HCT116 (cell line): ENCODE data around the gene SMYD3. TPM values are rescaled to one million over a fixed set of nuclear protein-coding genes. Genes with fewer than 3 reads are reported as not detected.

Experiments
- ATAC-seq: fragments of 200-7000 bp; cut with Tn5 transposase; 2 replicates; pipeline ENCODE4 v1.9.1; 2020; ENCODE audit warnings: mild to moderate bottlenecking, moderate library complexity
- BruUV-seq: library from RNA; stranded (reverse); fragments of 400-500 nt; replicated peaks from 2 replicates; lab custom pipeline; 2021; lab: Mats Ljungman, UMichigan
- CTCF ChIA-PET: fragments of 300-600 bp; sonication (Branson Sonifier 250); formaldehyde crosslinking; loops from one replicate; lab custom pipeline; 2021; ENCODE audit warnings: antibody characterized with exemption; lab: Charles Lee
- POLR2A ChIA-PET: fragments of 300-600, 350-600 bp; sonication (Branson Sonifier 250); formaldehyde crosslinking; loops from one replicate; lab custom pipeline; 2021; ENCODE audit warnings: antibody characterized with exemption; lab: Charles Lee
- RAD21 ChIA-PET, 2 experiments: fragments of 300-600 bp; sonication (Branson Sonifier 250); formaldehyde crosslinking; loops; one replicate each; lab custom pipeline; 2023; ENCODE audit warnings: low total read pairs in 2 of 2; ENCODE audit not compliant: uncharacterized antibody in 2 of 2, unreplicated experiment in 2 of 2, low non-redundant PET in 1 of 2; lab: Charles Lee
- DNase-seq: peaks from one replicate; pipeline ENCODE4 v3.0.0-alpha.2; 2010; ENCODE audit warnings: low read depth, low spot score
- H2AFZ ChIP-seq: fragments of 200-600 bp; shearing (Covaris generic), sonication (generic); 2 replicates; pipeline ENCODE4 v1.6.1; 2017; ENCODE audit warnings: low read depth, mixed run types, mixed read lengths, antibody characterized with exemption, low read length; ENCODE audit not compliant: poor library complexity, severe bottlenecking
- H3K27ac ChIP-seq: 2 replicates; pipeline ENCODE4 v1.5.1; 2012; ENCODE audit warnings: low read depth, low read length
- H3K27me3 ChIP-seq: fragments of 200-600 bp; sonication (generic); 2 replicates; pipeline ENCODE4 v1.6.1; 2016; ENCODE audit warnings: mixed run types, low read length, mixed read lengths; ENCODE audit not compliant: insufficient read depth
- H3K36me3 ChIP-seq, 2 experiments: fragments of 200-500 bp in 1 of 2; fragments of 200-600 bp in 1 of 2; sonication (Bioruptor generic) in 1 of 2; sonication (generic) in 1 of 2; 2 replicates each; pipeline versions ENCODE4 v1.5.1 to v1.6.1; 2014 to 2016; ENCODE audit warnings: low read length in 2 of 2, inconsistent platforms in 1 of 2, mixed read lengths in 1 of 2, mixed run types in 1 of 2; ENCODE audit not compliant: insufficient read depth in 2 of 2, control insufficient read depth in 1 of 2
- H3K4me1 ChIP-seq, 2 experiments: fragments of 200-600 bp in 1 of 2; sonication (generic) in 1 of 2; 2 replicates each; pipeline versions ENCODE4 v1.5.1 to v1.6.1; 2012 to 2017; ENCODE audit warnings: low read length in 2 of 2, inconsistent platforms in 1 of 2, mild to moderate bottlenecking in 1 of 2, mixed read lengths in 1 of 2, mixed run types in 1 of 2, moderate library complexity in 1 of 2; ENCODE audit not compliant: insufficient read depth in 2 of 2, control insufficient read depth in 1 of 2
- H3K4me2 ChIP-seq: fragments of 200-600 bp; sonication (generic); 2 replicates; pipeline ENCODE4 v1.6.1; 2017; ENCODE audit warnings: mixed run types, low read length, mixed read lengths
- H3K4me3 ChIP-seq, 2 experiments: fragments of 200-600 bp in 1 of 2; sonication (generic) in 1 of 2; replicated peaks in 1 of 2; 2 replicates each; pipeline ENCODE4 v1.5.1; 2011 to 2016; ENCODE audit warnings: low read length in 2 of 2, control low read depth in 1 of 2, low read depth in 1 of 2, mild to moderate bottlenecking in 1 of 2, mixed read lengths in 1 of 2, mixed run types in 1 of 2
- H3K79me2 ChIP-seq: fragments of 200-600 bp; sonication (generic); 2 replicates; pipeline ENCODE4 v1.6.1; 2017; ENCODE audit warnings: mild to moderate bottlenecking, mixed run types, low read length, moderate library complexity, mixed read lengths; ENCODE audit not compliant: insufficient read depth
- H3K9ac ChIP-seq: fragments of 200-600 bp; sonication (generic); 2 replicates; pipeline ENCODE4 v1.6.1; 2016; ENCODE audit warnings: low read length, mixed read lengths
- H3K9me2 ChIP-seq: fragments of 200-600 bp; sonication (generic), shearing (Covaris generic); 2 replicates; pipeline ENCODE4 v1.6.1; 2017; ENCODE audit warnings: mixed run types, mild to moderate bottlenecking, moderate library complexity; ENCODE audit not compliant: insufficient read depth
- H3K9me3 ChIP-seq, 2 experiments: fragments of 200-500 bp in 1 of 2; fragments of 200-600 bp in 1 of 2; sonication (Bioruptor generic) in 1 of 2; sonication (generic) in 1 of 2; 2 replicates each; pipeline ENCODE4 v1.6.1; 2014 to 2017; ENCODE audit warnings: low read length in 2 of 2, mixed read lengths in 2 of 2, inconsistent platforms in 1 of 2, low read depth in 1 of 2, mild to moderate bottlenecking in 1 of 2, mixed run types in 1 of 2, moderate library complexity in 1 of 2; ENCODE audit not compliant: control insufficient read depth in 1 of 2, insufficient read depth in 1 of 2
- H4K20me1 ChIP-seq: fragments of 200-600 bp; sonication (generic), shearing (Covaris generic); 2 replicates; pipeline ENCODE4 v1.6.1; 2017; ENCODE audit warnings: mixed run types, mild to moderate bottlenecking, moderate library complexity; ENCODE audit not compliant: insufficient read depth
- CBX3 ChIP-seq: IDR thresholded peaks from 2 replicates; pipeline ENCODE4 v1.6.1; 2012; ENCODE audit warnings: low read depth
- CEBPB ChIP-seq: IDR thresholded peaks from 2 replicates; pipeline ENCODE4 v1.6.1; 2012; ENCODE audit warnings: low read depth
- EGR1 ChIP-seq: IDR thresholded peaks from 2 replicates; pipeline ENCODE4 v1.6.1; 2012; ENCODE audit warnings: low read depth
- FOSL1 ChIP-seq: IDR thresholded peaks from 2 replicates; pipeline ENCODE4 v1.6.1; 2012; ENCODE audit warnings: low read depth
- JUND ChIP-seq: IDR thresholded peaks from 2 replicates; pipeline ENCODE4 v1.6.1; 2012
- RAD21 ChIP-seq: IDR thresholded peaks from 2 replicates; pipeline ENCODE4 v1.6.1; 2012; ENCODE audit warnings: low read depth, mild to moderate bottlenecking
- SP1 ChIP-seq: IDR thresholded peaks from 2 replicates; pipeline ENCODE4 v1.6.1; 2012; ENCODE audit warnings: low read depth
- SRF ChIP-seq: IDR thresholded peaks from 2 replicates; pipeline ENCODE4 v1.6.1; 2012; ENCODE audit warnings: low read depth
- YY1 ChIP-seq: IDR thresholded peaks from 2 replicates; pipeline ENCODE4 v1.6.1; 2011; ENCODE audit warnings: low read length, low read depth, moderate library complexity, mild to moderate bottlenecking; ENCODE audit not compliant: insufficient replicate concordance; ENCODE audit errors: extremely low read depth
- ZFX ChIP-seq: fragments of 450-650 bp; IDR thresholded peaks from 2 replicates; pipeline ENCODE4 v1.6.1; 2017
- ZNF274 ChIP-seq: fragments of 200-500 bp; sonication (Bioruptor generic); IDR thresholded peaks from 2 replicates; pipeline ENCODE4 v1.6.1; 2014; ENCODE audit warnings: mild to moderate bottlenecking, low read depth, low read length, inconsistent platforms
- intact Hi-C: fragments of 100-400 bp; cut with micrococcal nuclease; formaldehyde crosslinking; loops from 2 replicates; pipeline ENCODE4 v1.10.0; 2022
- total RNA-seq: library from RNA; stranded (reverse); gene quantifications from one replicate; pipeline ENCODE4 v1.2.1, GENCODE V29; 2021; ENCODE audit not compliant: unreplicated experiment
- TF ChIP-seq, protein P1 (sequence below), 3 experiments: fragments of 200-600 bp in 1 of 3; sonication (generic) in 1 of 3; IDR thresholded peaks in 2 of 3; conservative IDR thresholded peaks in 1 of 3; 2 replicates each; pipeline ENCODE4 v1.5.1; 2012 to 2017; ENCODE audit warnings: low read depth in 2 of 3, low read length in 2 of 3, antibody characterized with exemption in 1 of 3, borderline replicate concordance in 1 of 3, control low read depth in 1 of 3, mild to moderate bottlenecking in 1 of 3, mixed read lengths in 1 of 3, mixed run types in 1 of 3, moderate library complexity in 1 of 3; ENCODE audit not compliant: insufficient read depth in 1 of 3
- TF ChIP-seq, protein P2 (sequence below): IDR thresholded peaks from 2 replicates; pipeline ENCODE4 v1.6.1; 2011; ENCODE audit warnings: mild to moderate bottlenecking, low read length, moderate library complexity; ENCODE audit not compliant: insufficient replicate concordance; ENCODE audit errors: extremely low read depth
- TF ChIP-seq, protein P3 (sequence below): IDR thresholded peaks from 2 replicates; pipeline ENCODE4 v1.6.1; 2012; ENCODE audit warnings: low read depth

Gene SMYD3
- total RNA-seq, 1 experiment from 2014 or later: 33.6 TPM

DNA sequence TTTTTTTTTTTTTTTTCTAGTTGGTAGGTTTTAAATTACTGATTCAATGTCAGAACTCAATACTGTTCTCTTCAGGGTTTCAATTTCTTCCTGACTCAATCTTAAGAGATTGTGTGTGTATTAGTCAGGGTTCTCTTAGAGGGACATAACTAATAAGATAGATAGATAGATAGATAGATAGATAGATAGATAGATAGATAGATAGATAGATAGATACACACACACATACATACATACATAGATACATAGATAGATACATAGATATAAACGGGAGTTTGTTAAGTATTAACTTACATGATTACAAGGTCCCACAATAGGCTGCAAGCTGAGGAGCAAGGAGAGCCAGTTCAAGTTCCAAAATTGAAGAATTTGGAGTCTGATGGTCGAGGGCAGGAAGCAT lies 251.3 kb downstream of the SMYD3 start (continued):
- TF ChIP-seq, protein P1, sequence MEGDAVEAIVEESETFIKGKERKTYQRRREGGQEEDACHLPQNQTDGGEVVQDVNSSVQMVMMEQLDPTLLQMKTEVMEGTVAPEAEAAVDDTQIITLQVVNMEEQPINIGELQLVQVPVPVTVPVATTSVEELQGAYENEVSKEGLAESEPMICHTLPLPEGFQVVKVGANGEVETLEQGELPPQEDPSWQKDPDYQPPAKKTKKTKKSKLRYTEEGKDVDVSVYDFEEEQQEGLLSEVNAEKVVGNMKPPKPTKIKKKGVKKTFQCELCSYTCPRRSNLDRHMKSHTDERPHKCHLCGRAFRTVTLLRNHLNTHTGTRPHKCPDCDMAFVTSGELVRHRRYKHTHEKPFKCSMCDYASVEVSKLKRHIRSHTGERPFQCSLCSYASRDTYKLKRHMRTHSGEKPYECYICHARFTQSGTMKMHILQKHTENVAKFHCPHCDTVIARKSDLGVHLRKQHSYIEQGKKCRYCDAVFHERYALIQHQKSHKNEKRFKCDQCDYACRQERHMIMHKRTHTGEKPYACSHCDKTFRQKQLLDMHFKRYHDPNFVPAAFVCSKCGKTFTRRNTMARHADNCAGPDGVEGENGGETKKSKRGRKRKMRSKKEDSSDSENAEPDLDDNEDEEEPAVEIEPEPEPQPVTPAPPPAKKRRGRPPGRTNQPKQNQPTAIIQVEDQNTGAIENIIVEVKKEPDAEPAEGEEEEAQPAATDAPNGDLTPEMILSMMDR (IDR thresholded peaks at IDR 0.05 in 2 of 3, conservative IDR thresholded peaks at IDR 0.05 in 1 of 3; ENCODE audit: borderline replicate concordance in 1 of 3, insufficient read depth in 1 of 3, low read depth in 2 of 3, low read length in 2 of 3): no peak
- TF ChIP-seq CEBPB (no peak), JUND (no peak), ZFX (no peak), SRF (no peak), CBX3 (no peak)
- TF ChIP-seq, protein P2, sequence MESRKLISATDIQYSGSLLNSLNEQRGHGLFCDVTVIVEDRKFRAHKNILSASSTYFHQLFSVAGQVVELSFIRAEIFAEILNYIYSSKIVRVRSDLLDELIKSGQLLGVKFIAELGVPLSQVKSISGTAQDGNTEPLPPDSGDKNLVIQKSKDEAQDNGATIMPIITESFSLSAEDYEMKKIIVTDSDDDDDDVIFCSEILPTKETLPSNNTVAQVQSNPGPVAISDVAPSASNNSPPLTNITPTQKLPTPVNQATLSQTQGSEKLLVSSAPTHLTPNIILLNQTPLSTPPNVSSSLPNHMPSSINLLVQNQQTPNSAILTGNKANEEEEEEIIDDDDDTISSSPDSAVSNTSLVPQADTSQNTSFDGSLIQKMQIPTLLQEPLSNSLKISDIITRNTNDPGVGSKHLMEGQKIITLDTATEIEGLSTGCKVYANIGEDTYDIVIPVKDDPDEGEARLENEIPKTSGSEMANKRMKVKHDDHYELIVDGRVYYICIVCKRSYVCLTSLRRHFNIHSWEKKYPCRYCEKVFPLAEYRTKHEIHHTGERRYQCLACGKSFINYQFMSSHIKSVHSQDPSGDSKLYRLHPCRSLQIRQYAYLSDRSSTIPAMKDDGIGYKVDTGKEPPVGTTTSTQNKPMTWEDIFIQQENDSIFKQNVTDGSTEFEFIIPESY: no peak

DNA sequence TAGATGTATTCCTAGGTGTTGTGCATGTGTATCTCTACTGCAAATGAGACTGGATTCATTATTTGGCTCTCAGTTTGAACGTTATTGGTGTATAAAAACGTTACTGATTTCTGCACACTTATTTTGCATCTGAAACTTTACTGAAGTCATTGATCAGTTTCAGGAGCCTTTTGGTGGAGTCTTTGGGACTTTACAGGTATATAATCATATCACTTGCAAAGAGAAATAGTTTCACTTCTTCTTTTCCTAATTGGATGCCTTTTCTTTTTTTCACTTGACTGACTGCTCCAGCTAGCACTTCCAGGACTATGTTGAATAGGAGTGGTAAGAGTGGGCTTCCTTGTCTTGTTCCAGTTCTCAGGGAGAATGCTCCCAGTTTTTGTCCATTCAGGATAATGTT lies 252.2 kb downstream of the SMYD3 start:
- H3K9ac ChIP-seq: no peak overlapping the region
- ChIA-PET RAD21 (no interaction called here), CTCF (no interaction called here), POLR2A (no interaction called here)
- H3K27me3 ChIP-seq: no peaks in the 10 kb centered on the region
- no peaks in the 10 kb centered on the region for H3K9me3 ChIP-seq
- H3K4me1 ChIP-seq: no peaks in the 10 kb centered on the region
- no peak for ATAC-seq
- no peaks in the 10 kb centered on the region for H3K79me2 ChIP-seq
- no peak overlapping the region for H3K27ac ChIP-seq
- no peaks in the 10 kb centered on the region for H3K9me2 ChIP-seq
- H3K4me3 ChIP-seq: no peak overlapping the region
- no peak overlapping the region for H3K4me2 ChIP-seq
- TF ChIP-seq, protein P3, sequence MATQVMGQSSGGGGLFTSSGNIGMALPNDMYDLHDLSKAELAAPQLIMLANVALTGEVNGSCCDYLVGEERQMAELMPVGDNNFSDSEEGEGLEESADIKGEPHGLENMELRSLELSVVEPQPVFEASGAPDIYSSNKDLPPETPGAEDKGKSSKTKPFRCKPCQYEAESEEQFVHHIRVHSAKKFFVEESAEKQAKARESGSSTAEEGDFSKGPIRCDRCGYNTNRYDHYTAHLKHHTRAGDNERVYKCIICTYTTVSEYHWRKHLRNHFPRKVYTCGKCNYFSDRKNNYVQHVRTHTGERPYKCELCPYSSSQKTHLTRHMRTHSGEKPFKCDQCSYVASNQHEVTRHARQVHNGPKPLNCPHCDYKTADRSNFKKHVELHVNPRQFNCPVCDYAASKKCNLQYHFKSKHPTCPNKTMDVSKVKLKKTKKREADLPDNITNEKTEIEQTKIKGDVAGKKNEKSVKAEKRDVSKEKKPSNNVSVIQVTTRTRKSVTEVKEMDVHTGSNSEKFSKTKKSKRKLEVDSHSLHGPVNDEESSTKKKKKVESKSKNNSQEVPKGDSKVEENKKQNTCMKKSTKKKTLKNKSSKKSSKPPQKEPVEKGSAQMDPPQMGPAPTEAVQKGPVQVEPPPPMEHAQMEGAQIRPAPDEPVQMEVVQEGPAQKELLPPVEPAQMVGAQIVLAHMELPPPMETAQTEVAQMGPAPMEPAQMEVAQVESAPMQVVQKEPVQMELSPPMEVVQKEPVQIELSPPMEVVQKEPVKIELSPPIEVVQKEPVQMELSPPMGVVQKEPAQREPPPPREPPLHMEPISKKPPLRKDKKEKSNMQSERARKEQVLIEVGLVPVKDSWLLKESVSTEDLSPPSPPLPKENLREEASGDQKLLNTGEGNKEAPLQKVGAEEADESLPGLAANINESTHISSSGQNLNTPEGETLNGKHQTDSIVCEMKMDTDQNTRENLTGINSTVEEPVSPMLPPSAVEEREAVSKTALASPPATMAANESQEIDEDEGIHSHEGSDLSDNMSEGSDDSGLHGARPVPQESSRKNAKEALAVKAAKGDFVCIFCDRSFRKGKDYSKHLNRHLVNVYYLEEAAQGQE: no peak
- TF ChIP-seq ZFX (no peak), SP1 (no peak), SRF (no peak), CBX3 (no peak), EGR1 (no peak), ZNF274 (no peak), YY1 (no peak), RAD21 (no peak), FOSL1 (no peak)
- TF ChIP-seq, protein P2: no peak
- no TSS peak for BruUV-seq
- DNase-seq: no peak
- H2AFZ ChIP-seq: no peak overlapping the region
- no peaks in the 10 kb centered on the region for H3K36me3 ChIP-seq
- intact Hi-C loops: no loop called here
- no peaks in the 10 kb centered on the region for H4K20me1 ChIP-seq
